Urothelium cell line (cell line): Measurements from ENCODE around the gene CAB39.

Experiments
- DNase-seq: peaks from one replicate; pipeline ENCODE4 v3.0.0; 2011; ENCODE audit warnings: low spot score, mixed read lengths
- FAIRE-seq: peaks from 2 replicates; lab custom pipeline; 2011; peaks lifted over from hg19 to GRCh38; lab: Jason Lieb, UNC

Gene CAB39

GRCh38 chr2:230849633-230850357, 137.2 kb downstream of the CAB39 start:
- peak; percentile 70 for DNase-seq
- no peak for FAIRE-seq

DNA sequence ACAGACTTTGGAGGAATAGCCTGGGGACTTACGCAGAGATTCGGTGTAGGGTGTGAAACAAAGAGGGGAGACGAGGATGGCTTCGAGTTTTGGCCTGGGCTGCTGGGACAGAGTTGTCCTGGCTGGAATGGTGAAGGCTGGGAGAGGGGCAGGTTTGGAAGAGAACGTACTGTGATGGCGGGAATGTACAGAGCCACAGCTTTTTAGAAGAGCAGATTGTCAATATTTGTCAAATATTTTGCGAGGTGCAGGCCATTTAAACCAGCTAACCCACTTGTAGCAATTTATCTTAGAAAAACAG, 137.7 kb downstream of the CAB39 start:
- DNase-seq (no peak), FAIRE-seq (no peak)

DNA sequence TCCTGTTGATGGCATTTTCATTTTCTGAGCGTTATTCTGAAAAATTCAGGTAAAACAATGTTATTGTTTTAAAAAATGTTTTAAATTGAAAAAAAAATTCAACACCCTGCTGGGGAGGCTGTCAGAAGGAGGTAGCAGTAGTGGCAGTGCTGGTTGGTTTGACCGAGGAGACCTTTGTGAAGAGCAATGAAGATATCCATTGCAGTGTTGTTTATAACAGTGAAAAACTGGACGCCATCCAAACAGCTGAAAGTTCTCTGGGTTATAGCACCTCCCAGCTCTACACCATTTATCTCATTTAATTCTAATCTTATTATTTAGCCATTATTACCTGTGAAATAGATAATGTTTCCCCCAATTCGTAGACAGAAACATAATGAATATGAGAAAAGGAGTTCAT, 139.5 kb downstream of the CAB39 start:
- FAIRE-seq (no peak), DNase-seq (no peak)

DNA sequence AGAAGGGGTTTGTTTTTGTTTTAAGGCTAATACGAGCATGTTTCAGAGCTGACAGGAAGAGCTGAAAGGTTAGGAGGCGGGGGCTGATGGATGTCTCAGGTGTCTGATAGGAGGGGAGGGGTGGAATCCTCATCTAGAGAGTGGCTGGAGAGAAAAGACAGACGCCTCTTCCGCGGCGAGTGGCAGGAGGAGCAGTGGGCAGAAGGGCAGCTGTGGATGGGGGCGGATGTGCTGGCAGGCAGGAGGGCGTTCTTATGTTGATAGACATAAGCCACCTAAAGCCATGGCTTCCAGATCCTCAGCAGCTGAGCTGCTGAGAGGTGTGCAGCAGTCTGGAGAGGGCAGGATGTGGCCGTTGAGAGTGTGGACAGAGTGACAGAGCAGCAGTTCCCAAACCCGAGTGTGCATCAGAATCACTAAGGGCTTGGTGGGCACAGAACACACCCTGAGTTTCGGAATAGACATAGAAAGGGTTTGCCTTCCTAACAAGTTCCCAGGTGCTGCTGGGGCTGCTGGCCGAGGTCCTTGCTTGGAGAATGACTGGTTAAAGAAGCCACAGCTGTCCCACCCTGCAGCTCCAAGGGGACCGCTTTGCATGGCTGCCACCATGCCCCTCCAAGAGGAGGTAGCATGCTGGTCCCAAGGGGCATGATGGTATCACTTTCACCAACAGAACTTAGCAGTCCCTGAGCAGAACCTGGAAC, 149.1 kb downstream of the CAB39 start:
- no peak for FAIRE-seq

DNA sequence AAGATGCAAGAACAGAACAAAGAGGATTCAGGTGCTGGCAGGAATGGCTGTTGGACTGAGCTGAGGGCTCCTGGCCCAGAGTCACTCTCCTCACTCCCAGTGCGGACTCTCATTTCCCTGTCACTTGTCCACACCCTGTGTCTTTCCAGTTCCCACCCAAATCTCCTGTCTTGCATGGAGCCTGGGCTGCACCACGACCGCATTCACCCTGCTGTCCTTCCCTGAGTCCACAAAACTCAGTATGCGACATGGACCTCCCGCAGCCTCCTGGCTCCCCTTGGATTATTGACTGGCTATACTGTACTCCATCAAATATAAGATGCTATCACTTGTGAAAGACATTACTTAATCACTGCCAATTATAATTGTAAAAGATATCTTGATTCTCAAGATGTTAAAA, 149.7 kb downstream of the CAB39 start:
- DNase-seq (no peak), FAIRE-seq (no peak)

More for the DNA sequence above, 149.1 kb downstream of the CAB39 start:
- no peak for DNase-seq

DNA sequence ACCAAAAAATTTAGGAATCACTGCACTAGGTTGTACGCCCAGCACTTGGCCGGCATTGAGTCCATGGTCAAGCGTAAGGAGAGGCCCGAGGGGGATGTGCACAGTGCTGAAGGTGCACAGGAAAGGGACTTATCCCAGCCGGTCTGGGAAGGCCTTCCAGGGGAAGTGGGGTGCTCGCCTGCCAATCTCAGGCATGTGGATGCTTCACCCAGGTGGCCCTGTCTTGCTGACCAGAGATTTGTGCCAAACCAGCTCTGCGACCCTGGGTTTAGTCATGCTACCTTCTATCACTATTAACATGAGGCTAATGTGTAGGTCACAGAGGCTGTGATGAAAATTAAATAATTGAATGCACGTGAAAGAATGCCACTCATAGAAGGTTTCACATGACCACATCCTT, 150.4 kb downstream of the CAB39 start:
- FAIRE-seq = no peak
- no peak for DNase-seq

DNA sequence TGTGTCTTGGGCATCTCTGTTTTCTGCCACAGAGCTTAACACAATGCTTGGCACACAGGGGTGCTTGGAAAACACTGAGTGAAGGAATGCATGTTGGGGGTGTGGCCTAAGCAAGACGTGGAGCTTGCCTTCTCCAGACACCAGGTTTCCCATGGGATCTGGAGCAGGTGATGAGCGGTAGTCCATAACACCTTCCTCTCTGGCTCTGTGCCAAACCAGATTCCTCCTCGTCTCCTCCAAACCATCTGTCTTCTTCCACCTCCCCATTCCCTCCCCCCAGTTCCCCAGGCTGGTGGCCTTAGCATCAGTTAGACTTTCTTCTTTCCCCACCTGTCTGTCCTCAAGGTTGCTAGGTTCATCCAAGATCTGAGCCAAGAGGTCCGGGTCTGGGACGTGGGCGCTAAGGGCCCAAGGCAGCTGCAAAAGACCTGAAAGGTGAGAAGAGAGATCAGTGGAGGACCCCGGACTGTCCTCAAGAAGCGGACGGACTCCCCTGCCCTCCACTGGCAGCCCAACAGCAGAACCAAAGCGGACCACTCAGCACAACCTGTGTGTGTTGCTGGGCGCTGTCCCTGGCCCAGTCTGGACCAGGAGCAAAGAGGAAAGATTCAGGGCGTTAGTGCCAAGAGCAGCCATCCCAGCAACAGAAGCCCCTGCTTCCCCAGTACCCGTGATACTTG, 150.9 kb downstream of the CAB39 start:
- no peak for FAIRE-seq

DNA sequence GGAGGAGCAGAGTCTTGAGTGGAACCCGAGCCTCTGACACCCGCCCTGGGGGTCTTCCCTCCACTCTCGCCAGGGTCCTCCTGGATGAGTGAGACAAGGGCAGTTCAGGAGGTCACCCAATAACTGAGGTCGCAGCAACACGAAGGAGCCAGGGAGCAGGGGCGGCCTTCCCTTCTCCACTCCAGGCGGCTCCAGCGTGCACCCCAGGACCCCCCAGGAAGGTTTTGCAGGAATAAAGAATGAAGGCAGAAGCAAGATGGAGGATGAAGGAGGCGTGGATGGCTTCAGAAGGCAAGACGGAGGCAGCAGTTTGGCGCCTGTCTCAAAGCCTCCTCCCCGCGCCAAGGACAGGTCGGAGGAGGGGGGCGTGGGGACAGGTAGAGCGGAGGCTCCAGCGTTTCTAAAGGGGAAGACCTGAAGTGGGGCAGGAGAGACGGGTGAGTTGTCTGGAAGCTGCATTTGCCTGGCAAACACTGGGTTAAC, 151.5 kb downstream of the CAB39 start:
- DNase-seq = no peak
- FAIRE-seq = no peak

More for the DNA sequence above, 150.9 kb downstream of the CAB39 start:
- no peak for DNase-seq

DNA sequence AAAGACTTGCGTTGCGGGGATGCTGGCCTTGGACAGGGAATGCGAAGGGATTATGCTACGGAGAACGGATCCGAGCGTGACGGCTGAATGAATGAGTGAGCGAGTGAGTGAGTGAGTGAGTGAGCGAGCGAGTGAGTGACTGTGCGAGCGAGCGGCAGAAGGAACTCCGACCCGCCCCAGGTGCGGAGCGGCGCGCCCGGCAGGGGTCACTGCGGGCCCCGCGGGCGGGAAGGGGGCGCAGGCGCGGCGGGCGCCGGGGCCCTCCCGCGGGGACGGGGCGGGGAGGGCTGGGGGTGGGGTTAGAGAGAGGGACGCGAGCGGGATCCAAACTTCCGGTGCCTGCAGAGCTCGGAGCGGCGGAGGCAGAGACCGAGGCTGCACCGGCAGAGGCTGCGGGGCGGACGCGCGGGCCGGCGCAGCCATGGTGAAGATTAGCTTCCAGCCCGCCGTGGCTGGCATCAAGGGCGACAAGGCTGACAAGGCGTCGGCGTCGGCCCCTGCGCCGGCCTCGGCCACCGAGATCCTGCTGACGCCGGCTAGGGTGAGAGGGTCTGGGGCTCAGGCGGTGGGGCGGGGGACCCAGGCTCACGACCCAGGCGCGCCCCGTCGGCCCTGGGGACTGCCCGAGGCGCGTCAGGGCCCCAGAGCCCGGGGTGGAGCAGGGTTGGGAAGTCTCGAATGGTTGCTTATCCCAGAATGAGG, 152.1 kb downstream of the CAB39 start, which contains the start of gene ITM2C:
Gene ITM2C, plus strand, starts transcription at position 338 of the 702 bp plus-strand sequence. Its CDS starts 84 bp downstream, at position 422.
- DNase-seq (peak; percentile 91), FAIRE-seq (no peak)

DNA sequence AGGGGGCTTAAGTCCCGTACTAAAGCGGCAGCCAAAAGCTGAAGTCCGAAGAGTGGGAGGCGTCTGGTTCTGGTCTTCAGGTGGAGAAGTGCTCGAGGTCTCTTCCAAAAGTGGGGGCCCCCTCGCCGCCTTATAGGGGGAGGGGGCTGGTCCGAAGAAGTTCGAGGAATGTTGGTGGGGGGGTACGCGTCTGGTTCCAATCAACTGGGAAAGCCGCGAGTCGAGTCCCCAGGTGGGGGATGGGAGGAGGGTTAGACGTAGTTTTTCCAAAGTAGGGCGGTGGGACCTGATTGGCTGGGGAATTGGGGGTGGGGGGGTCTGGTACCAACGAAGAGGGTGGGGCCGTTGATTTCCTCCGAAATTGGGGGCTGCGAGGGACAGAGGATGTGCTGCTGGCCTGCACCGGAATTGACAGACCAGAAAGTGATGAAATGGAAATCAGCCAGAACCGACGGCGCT, 152.7 kb downstream of the CAB39 start:
- DNase-seq (peak; percentile 40), FAIRE-seq (no peak)

DNA sequence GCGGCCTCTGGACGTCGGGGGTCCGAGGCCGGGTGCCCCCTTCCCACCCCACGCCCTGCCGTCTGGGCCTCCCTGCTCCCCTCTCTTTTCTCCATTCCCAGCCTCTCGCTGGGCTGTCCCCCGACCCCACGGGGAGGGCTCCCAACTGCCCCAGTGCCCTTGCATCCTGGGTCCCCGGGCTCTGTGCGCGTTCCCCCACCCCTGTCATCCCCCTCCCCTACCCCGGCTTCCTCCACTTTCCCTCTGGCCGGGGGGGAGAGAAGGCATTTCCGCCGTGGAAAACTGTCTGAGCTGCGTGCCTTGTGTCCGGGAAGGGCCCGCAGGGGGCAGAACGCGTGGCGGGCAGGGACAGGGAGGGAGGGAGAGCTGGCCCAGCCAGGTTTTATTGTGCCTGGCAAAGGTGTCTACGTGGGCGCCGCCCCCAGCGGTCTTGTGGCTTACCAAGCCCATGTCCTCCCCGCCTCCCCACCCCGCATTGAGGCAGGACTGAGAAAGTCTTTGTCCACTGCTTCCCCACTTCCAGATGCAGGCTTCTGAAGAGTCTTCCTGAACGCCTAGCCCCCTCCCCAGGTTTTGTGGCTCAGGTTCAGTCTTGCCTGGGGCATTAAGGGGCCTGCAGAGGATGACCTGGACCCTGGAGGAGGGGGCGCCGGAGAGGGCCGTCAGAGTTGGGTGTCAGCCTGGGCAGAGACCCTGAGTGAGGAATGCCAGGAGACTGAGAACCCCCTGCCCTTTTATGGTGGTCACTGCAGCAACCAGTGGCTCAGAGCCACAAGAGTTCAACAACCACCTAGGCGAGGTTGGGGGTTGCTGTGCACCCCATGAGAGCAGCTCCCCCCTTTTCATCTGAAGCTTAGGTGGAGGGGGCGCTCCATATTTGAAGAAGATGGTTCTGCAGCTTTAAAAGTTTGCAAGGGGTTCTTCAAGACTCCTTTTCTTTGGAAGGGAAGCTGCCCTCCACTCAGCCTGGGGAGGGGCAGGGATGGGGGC, 153.4 kb downstream of the CAB39 start:
- DNase-seq = peak; percentile 60
- no peak for FAIRE-seq

DNA sequence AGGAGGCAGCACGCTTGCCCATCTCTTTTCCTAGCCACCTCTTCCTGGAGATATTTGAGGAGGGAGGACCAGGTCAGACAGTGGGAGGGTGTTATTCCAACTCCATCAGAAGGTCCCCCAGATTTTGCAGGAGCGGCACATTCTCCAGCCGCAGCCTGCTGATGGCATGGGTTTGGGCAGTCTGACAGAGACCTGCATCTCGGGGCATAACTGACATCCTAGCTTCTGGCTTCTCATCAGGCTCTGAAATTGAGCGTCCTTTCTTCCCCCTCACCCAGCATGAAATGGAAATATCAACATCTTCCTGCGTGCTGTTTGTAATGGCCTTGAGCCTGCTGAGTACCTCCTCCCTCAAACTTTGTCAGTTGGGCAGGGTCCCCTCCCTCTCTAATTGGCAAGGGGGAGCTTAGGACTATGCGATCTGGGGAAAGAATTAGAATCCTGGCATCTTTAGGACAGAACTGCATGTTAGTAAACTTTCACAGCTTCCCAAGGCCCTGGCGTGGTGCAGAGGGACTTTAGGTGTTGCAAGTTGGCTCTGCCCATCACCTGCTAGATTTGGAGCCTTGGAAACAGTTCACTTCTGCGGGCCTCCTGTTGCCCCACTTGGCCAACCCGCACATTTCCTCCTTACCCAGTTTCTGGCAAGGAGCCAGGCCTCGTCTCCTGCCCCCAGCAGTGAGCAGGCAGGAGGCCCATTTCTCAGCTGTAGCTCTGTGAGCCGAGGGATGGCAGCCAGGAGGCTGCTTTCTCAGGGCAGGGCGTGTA, 154.3 kb downstream of the CAB39 start:
- peak; percentile 53 for DNase-seq
- FAIRE-seq = no peak

DNA sequence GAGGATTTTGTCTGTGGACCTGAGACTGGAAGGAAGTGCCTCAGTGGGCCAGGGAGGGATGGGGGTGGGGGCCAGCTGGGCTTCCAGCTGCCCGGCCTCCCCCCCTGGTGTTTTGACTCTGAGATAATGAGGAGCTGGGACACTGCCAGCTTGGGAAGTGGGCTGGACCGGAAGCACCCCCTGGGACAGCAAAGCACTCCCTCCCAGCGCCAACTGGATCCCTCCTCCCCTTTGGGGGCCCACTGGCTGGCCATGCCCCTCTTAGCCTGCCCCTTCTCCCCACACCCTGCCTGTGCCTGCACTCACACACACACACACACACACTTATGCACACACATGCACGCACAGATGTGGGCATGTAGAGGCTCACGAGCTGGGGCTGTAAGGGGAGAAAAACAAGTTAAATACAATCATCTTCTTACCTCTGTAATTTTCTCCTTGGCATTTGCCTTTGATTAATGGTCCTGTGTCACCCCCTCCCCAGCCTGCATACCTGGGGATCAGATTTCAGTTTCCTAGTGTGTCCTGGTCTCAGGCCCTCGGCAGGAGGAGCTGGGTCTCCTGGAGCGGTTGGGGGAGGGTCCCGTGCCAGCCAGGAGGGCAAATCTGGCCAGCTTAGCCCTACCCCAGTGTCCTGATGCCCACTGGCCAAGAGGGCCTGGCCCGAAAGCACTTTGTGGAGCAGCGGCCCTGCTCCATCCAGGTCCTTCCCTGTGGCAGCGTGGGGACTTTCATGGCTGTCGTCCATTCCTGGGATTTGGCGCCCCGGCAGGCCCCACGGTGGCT, 155.7 kb downstream of the CAB39 start:
- no peak for FAIRE-seq
- DNase-seq = no peak

DNA sequence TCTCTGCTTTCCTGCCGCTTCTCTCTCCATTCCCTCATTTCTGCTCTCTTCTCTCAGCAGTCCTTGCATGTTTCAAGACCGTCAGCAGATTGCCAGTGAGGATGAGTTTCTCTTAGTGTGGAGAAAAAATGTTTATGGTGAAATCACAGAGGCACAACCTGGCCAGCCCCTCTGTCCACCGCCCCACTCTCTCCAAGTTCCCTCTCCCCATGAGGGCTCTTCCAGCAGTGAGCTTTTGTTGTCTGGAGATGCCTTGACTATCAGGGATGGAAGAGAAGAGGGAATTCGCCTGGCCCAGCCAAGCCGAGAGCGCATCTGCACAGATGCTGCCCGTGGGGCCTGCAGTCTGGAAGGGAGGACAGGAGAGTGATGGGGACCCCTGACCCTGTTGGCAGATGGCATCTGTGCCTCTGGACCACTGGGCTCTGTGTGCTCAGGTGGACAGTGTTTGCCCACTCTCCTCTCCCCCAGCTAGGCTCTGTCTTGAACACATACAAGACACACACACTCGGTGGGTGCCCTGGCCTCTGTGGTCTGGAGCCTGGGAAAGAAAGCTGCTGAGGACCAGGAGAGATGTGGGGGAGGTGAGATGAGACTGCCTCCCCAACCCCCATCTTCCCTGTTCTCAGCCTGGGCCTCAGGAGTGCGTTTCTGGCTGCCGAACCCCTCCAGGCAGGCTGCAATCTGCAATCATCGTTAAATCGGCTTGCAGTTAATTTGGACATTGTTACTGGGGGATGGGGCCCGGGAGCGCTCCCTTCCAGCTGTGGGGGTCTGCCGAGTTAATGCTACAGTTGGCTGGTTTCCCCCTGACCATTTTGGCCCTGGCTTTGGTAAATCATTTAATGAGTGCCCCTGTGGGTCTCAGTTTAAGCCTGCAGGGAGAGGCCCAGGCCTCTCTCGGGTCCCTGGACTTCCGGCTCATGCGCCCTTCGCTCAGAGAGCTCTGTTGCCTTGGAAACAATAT, 156.6 kb downstream of the CAB39 start:
- no peak for FAIRE-seq
- no peak for DNase-seq

DNA sequence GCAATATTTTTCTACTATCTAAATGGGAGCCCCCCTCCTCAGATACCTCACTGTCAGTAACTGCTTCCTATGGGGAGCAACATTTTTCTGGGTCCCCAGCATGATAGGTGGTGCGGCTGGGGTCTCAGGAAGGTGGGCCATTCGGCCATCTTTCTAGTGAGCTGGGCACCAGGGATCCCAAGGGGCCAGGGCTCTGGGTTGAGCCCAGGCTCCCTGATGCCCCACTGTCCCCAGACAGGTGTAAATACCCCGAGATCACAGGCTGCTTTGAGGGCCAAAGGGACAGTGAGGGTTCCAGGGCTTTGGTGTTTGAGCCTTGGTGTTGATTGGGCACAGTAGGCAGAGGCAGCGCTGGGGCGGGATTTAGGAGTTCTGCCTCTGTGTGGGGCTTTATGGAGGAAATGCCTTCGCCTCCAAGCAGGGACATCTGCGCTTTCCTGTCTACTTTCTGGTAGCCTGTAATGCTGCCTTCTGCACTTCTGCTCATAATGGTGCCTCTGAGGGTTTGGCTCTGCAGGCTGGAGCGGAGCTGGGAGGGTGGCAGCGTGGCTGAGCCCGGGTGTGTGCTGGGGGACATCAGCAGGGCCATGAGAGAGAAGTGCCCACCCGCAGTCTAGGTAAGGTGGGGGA, 157.4 kb downstream of the CAB39 start:
- DNase-seq (no peak), FAIRE-seq (no peak)
